ENCODE data around the gene TBX10. TPM values are rescaled to one million over a fixed set of nuclear protein-coding genes. Genes with fewer than 3 reads are reported as not detected.
"Not testable (repeated sequence)": the region's sequence is repeated elsewhere in the genome, so short reads cannot be mapped to it uniquely, and the experiment has no call there.

TBX10 gene
- not detected for total RNA-seq

DNA sequence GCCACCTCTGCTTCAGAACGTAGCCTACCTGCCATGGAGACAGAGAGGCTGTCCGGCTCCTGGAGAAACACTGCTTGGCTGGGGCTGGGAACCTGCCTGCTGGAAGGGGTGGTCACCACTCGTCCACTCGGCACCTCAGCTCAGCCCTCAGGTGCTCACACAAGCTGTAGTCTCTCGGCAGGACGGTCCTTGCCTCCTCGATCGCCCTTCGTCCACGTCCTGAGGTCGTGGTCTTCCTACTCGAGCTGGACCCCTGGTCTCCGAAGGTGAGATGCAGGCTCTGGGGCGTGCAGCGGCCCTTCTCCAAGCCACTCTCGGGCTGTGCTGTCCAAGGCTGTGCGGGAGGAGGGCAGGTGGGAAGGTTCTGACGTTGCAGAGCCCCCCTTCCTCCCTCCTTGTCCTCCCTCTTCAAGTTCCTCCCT, at the start of gene TBX10:
Gene TBX10 (minus strand): TSS at position 326 of the 422 bp plus-strand sequence. CDS start 291 bp downstream, at position 35.
- no peaks in the 10 kb centered on the region for H3K27me3 Mint-ChIP-seq (ENCODE audit: low read depth)
- peaks cover 6% of the 10 kb centered on the region for H3K4me1 Mint-ChIP-seq (ENCODE audit: low read depth)
- no peak within 1 kb of the TSS for H3K27ac Mint-ChIP-seq
- no peak within 1 kb of the TSS for H3K4me3 Mint-ChIP-seq
- DNase-seq (no peak), ATAC-seq (replicated peaks in 1 of 2) (no peak)
- no peaks in the 10 kb centered on the region for H3K9me3 Mint-ChIP-seq
- no peaks in the 10 kb centered on the region for H3K36me3 Mint-ChIP-seq (ENCODE audit: insufficient read depth in 2 of 2)

DNA sequence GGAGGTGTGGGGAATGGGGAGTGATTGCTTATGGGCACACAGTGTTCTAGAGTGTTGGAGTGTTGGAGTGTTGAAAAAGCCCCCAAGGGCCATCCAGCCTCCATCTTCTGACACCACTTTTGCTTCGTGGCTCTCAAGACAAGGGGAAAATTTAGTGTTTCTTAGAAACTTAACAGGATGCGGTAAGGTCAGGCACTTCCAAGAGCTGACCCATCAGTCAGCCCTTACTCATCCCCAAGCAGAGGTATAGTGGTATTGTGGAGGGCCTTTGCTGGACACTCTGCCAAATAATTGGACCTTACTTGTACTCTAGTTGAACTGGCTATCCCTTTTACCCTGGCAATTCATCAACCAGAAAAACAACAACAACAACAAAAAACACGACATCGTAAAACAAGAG, 49.6 kb upstream of the TBX10 start:
- no peaks in the 10 kb centered on the region for H3K4me1 Mint-ChIP-seq (ENCODE audit: low read depth)
- H3K27me3 Mint-ChIP-seq (ENCODE audit: low read depth): peaks cover 14% of the 10 kb centered on the region
- H3K4me3 Mint-ChIP-seq: no peak overlapping the region
- H3K27ac Mint-ChIP-seq: no peak overlapping the region
- DNase-seq: no peak
- H3K36me3 Mint-ChIP-seq (ENCODE audit: insufficient read depth in 2 of 2): no peaks in the 10 kb centered on the region
- H3K9me3 Mint-ChIP-seq: no peaks in the 10 kb centered on the region
- ATAC-seq (replicated peaks in 1 of 2): peak in 1 of 2 donors; percentile 25

DNA sequence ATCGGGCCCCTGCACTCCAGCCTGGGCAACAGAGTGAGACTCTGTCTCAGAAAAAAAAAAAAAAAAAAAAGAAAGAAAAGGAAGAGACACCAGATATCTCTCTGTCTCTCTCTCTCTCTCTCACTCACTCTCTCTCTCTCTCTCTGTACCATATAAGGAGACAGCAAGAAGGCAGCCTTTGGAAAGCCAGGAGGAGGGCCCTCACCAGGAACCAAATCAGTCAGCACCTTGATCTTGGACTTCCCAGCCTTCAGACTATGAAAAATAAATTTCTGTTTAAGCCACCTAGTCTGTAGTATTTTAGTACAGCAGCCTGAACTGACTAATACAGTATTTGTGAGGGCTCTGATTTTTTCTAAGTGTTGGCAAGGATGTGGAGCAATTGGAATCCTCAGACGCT, 48.4 kb upstream of the TBX10 start:
- no peaks in the 10 kb centered on the region for H3K36me3 Mint-ChIP-seq (ENCODE audit: insufficient read depth in 2 of 2)
- no peak for DNase-seq
- no peaks in the 10 kb centered on the region for H3K9me3 Mint-ChIP-seq
- H3K27me3 Mint-ChIP-seq (ENCODE audit: low read depth): peaks cover 14% of the 10 kb centered on the region
- no peak overlapping the region for H3K4me3 Mint-ChIP-seq
- ATAC-seq (replicated peaks in 1 of 2): no peak
- H3K4me1 Mint-ChIP-seq (ENCODE audit: low read depth): no peaks in the 10 kb centered on the region
- no peak overlapping the region for H3K27ac Mint-ChIP-seq

DNA sequence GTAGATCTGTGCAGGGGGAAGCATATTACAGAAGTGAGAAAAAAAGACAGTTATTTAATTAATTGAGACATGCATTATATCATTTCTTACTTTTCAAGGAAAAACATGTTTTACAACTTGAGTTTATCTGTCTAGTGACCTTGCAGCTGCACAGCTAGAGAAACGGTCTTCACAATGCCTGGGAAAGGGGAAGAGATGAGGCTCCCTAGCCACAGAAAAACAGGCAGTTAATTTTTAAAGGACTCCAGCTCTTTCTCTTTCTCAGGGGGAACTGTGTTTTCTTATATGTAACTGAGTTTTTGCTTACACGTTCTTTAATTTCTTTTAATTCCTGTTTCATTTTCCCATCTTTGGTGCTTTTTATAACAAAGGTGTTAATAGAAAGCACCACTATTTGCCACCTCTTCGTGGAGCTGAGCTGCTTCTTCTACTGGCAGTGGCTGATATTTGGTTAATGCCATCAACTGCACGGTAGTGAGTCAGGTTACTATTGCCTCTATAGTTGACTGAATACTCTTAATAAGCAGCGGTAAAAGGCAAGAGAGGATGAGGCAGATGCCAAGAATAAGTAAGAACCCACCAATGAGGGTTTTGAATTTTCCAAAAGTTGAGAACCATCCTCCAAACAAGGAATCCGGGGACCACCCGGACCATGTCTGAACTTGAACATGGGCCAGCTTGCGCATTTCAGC, 46.2 kb upstream of the TBX10 start:
- not testable (repeated sequence) for DNase-seq; H3K4me3 Mint-ChIP-seq; H3K27ac Mint-ChIP-seq; H3K36me3 Mint-ChIP-seq (ENCODE audit: insufficient read depth in 2 of 2); ATAC-seq (replicated peaks in 1 of 2); H3K9me3 Mint-ChIP-seq; H3K4me1 Mint-ChIP-seq (ENCODE audit: low read depth)
- H3K27me3 Mint-ChIP-seq (ENCODE audit: low read depth): peaks cover 14% of the 10 kb centered on the region

DNA sequence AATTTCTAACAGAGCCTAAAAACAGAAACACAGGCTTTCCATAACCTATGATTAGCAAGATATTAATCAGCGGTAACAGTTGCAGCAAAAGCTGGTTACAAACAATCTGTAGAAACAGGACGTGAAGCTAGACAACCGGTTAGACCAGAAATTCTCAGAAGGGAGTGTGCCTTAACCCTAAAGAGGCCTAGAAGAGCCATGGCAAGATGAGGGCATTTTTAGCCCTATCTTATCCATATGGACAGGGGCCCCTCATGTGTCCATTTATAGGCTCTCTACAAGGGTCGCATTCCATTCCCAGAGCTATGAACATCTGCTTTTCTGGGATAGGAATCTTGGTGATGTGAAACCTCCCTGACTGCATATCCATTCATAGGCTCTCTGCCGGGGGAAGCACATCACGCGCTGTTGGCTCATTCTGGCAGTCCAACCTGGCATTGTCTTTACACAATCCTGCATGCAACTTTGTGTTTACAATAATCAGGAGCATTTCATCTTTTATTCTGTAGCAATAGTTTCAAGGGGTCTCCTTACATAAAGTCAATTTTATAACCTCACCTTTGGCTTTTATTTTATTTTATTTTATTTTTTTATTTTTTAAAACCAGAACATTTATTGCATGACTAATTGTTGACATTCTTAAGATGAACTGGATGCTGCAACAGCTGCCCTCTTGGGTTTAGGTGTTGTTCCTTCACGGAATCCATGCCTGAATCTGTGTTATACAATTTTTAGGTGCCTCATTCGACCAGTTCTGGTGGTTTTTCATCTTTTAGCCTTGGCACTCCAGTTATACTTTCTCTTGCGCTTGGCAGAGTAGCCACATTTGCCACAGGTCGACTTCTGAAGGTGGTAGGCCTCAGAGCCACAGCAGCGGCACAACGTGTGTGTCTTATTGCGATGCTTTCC, 42.8 kb upstream of the TBX10 start:
- not testable (repeated sequence) for H3K9me3 Mint-ChIP-seq; DNase-seq; H3K4me1 Mint-ChIP-seq (ENCODE audit: low read depth); H3K4me3 Mint-ChIP-seq; H3K36me3 Mint-ChIP-seq (ENCODE audit: insufficient read depth in 2 of 2); H3K27ac Mint-ChIP-seq; ATAC-seq (replicated peaks in 1 of 2)
- peaks cover 11% of the 10 kb centered on the region for H3K27me3 Mint-ChIP-seq (ENCODE audit: low read depth)

DNA sequence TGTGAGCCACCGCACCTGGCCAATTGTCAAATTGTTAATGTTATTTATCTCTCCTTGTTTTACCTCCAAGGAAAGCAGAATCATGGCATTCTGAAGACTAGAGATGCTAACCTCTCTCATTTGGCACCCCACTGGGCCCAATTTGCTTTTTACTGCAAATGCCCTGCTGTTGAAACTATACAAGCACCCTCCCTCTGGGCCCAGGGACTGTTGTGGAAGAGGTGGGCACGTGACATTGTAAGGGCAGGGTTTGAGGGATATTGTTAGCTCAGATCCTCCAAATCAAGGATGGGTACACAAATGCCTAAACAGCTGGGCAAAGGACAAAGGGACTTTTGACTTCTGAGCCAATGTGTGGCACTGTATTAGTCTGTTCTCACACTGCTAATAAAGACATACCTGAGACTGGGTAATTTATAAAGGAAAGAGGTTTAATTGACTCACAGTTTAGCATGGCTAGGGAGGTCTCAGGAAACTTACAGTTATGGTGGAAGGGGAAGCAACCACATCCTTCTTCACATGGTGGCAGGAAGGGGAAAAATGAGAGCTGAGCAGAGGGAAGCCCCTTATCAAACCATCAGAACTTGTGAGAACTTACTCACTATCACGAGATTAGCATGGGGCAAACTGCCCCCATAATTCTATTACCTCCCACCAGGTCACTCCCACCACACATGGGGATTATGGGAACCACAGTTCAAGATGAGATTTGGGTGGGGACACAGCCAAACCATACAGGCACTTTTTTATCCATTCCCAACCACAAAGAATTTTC, 41.3 kb upstream of the TBX10 start:
- DNase-seq: no peak
- peak overlapping the region; percentile 16 for H3K27ac Mint-ChIP-seq
- H3K27me3 Mint-ChIP-seq (ENCODE audit: low read depth): peaks cover 16% of the 10 kb centered on the region
- no peak overlapping the region for H3K4me3 Mint-ChIP-seq
- H3K9me3 Mint-ChIP-seq: peaks cover 4 to 5% of the 10 kb centered on the region in 2 donors
- peaks cover 0 to 3% of the 10 kb centered on the region in 2 donors for H3K36me3 Mint-ChIP-seq (ENCODE audit: insufficient read depth in 2 of 2)
- ATAC-seq (replicated peaks in 1 of 2): no peak
- H3K4me1 Mint-ChIP-seq (ENCODE audit: low read depth): no peaks in the 10 kb centered on the region

DNA sequence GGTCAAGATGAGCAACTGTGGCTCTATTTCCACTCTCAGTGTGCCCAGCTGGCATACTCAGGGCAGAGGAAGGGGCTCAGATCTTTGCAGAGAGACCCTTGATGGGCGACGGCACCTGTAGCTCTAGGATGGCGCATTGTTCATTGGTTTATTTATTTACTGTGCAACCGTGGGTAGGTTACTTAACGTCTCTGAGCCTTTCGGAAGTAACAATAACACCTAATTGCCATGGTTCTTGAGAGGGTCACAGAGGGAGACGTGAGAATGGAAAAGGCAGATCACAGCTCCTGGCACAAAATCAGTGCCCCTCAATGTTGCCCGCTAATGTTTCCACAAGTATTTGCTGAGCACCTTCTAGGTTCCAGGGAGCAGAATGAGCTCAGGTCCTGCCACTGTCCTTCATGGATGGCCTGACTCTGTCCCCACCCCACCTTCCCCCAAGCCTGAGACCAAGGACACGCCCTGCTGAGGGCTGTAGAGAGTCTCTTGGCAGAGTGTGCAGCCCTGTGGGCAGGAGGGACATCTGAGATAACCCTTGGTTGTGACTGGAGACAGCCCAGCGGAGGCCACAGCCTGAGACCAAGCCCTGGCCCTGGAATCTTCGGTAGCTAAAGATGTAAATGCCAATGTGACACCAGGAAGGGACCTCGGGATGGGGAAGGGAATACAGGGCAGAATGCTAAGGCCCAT, 35.6 kb upstream of the TBX10 start:
- Mint-ChIP-seq H3K27ac (no peak overlapping the region), H3K9me3 (peaks cover 2 to 3% of the 10 kb centered on the region in 2 donors), H3K27me3 (ENCODE audit: low read depth) (peaks cover 10% of the 10 kb centered on the region), H3K4me3 (no peak overlapping the region), H3K36me3 (ENCODE audit: insufficient read depth in 2 of 2) (no peaks in the 10 kb centered on the region), H3K4me1 (ENCODE audit: low read depth) (no peaks in the 10 kb centered on the region)
- ATAC-seq (replicated peaks in 1 of 2): no peak
- DNase-seq: no peak

DNA sequence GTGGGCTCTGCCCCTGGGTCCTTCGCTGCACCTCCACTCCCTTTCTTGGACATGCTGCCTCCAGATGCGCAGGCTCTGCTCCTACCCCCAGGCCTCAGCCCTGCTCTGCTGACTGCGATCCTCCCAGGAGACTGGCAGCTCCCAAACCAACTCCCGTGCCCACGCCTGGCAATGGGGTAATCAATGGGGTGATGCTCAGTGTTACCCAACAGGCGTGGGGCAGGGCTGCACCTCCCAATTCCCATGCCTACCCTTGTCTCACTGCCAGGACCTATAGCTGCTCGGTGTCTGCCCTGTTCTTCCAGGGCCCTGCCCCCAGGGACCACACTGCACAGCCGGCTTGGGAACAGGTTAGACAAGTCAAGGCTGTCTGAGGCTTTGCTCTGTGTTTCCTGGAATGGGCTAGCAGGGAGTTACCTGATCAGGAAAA, 34.9 kb upstream of the TBX10 start, which contains the start of gene ALDH3B2:
Gene ALDH3B2 (minus strand): TSS at position 182 of the 430 bp plus-strand sequence. CDS start 7,688 bp downstream, outside the sequence.
- DNase-seq (no peak), ATAC-seq (replicated peaks in 1 of 2) (no peak)
- Mint-ChIP-seq H3K4me3 (no peak within 1 kb of the TSS), H3K27me3 (ENCODE audit: low read depth) (peaks cover 10% of the 10 kb centered on the region), H3K36me3 (ENCODE audit: insufficient read depth in 2 of 2) (no peaks in the 10 kb centered on the region), H3K4me1 (ENCODE audit: low read depth) (no peaks in the 10 kb centered on the region), H3K27ac (no peak within 1 kb of the TSS), H3K9me3 (peaks cover 2 to 3% of the 10 kb centered on the region in 2 donors)

DNA sequence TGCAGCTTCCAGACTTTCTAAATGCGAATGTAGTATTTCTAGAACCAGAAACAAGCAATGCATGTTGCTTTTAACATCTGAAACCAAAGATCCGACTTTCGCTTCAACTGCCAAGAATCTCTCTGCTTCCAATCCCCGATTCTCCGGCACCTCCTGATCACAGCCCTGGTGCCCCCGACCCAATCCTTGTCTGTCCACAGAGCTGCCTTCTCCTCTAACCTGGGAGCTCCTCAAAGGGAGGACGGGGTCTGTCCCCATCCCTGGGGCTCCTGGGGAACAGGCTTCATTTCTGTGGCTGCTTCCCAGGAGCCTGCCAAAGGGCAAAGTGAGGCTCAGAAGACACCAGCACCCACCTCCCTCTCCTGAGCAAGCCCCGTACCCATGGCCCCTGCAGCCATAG, 34.3 kb upstream of the TBX10 start:
- Mint-ChIP-seq H3K9me3 (peaks cover 2 to 3% of the 10 kb centered on the region in 2 donors), H3K4me1 (ENCODE audit: low read depth) (no peaks in the 10 kb centered on the region), H3K4me3 (no peak overlapping the region), H3K27ac (no peak overlapping the region), H3K27me3 (ENCODE audit: low read depth) (peaks cover 10% of the 10 kb centered on the region), H3K36me3 (ENCODE audit: insufficient read depth in 2 of 2) (no peaks in the 10 kb centered on the region)
- ATAC-seq (replicated peaks in 1 of 2) (no peak), DNase-seq (no peak)

DNA sequence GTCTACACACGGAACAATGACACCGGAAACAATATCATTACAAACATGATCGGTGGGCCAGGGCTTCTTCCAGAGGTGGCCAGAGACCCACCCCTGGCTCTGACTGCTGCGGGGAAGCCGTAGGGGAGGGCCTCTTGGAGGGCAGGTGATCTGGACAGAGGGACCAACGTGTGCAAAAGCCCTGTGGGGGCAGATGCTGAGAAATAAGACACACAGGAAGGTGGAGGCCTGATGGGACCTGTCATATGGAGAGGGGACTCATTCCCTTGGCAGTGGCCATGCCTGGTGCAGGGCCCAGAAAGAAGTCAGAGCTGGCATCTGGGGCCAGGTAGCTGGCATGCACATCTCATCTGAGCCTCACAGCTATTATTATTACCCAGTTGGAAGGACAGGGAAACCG, 33.8 kb upstream of the TBX10 start:
- Mint-ChIP-seq H3K9me3 (peaks cover 2 to 3% of the 10 kb centered on the region in 2 donors), H3K27ac (no peak overlapping the region), H3K4me1 (ENCODE audit: low read depth) (no peaks in the 10 kb centered on the region), H3K36me3 (ENCODE audit: insufficient read depth in 2 of 2) (no peaks in the 10 kb centered on the region), H3K4me3 (no peak overlapping the region), H3K27me3 (ENCODE audit: low read depth) (peaks cover 10% of the 10 kb centered on the region)
- no peak for ATAC-seq (replicated peaks in 1 of 2)
- no peak for DNase-seq

DNA sequence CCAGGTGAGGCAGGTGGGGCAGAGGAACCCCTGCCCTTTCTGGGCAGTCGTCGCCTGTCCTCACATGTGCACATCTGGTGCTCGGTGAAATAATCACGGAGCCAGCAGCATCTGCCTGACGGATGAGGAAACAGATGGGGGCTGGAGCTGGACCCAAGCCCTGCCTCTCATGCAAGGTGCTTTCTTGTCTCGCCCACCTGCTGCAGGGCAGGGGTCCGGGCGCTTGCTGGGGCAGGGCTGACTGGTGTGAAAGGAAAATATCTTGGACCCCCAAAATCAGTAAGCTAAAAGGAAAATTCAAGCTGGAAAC, 31.6 kb upstream of the TBX10 start:
- Mint-ChIP-seq H3K9me3 (peaks cover 0 to 1% of the 10 kb centered on the region in 2 donors), H3K36me3 (ENCODE audit: insufficient read depth in 2 of 2) (no peaks in the 10 kb centered on the region), H3K27ac (no peak overlapping the region), H3K4me1 (ENCODE audit: low read depth) (no peaks in the 10 kb centered on the region), H3K27me3 (ENCODE audit: low read depth) (peaks cover 2% of the 10 kb centered on the region), H3K4me3 (no peak overlapping the region)
- no peak for DNase-seq
- ATAC-seq (replicated peaks in 1 of 2): no peak

DNA sequence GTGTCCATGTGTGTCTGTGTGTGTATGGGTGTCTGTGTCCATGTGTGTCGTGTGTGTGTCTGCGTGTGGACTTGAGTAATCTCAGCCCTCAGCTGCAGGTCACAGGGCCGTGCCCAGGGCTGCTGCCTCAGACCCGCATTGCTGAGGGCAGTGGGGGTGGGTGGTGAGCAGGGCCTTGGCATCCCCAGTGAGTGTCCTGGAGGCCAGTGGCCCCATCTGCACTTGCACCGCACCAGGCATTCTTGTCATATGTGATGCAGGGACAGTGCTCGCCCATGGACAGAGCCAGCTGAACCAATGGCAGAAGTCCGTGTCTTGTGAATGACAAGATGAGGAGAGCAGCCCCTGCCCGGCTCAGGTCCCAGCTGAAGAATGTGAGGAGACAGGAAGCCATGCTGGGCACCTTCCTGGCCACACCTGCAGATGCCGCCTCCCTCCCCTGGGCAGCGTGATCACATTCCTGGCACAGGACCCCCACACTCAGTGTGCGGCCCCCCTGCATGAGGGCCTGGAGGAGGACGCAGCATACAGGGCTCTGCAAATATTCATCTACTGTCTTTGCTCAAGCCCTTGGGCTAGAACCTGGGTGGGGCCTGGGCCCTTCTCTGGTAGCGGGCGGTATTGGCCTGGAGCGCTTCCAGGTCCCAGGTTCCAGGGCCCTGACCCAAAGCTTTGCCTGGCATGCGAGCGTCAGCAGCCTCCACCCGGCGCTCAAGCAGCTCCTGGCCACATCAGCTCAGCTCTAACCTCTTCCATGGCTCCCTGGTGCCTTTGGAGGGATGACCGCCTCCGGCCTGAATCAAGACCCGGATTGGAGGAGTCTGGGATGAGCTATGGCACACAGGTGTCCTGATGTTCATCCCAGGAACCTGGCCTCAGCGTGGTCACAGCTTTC, 31.0 kb upstream of the TBX10 start:
- Mint-ChIP-seq H3K4me3 (no peak overlapping the region), H3K27ac (no peak overlapping the region), H3K4me1 (ENCODE audit: low read depth) (no peaks in the 10 kb centered on the region), H3K36me3 (ENCODE audit: insufficient read depth in 2 of 2) (no peaks in the 10 kb centered on the region), H3K27me3 (ENCODE audit: low read depth) (no peaks in the 10 kb centered on the region), H3K9me3 (no peaks in the 10 kb centered on the region)
- ATAC-seq (replicated peaks in 1 of 2) (no peak), DNase-seq (no peak)
